DOHH2 (cell line): ENCODE measurements around the gene HADHA.
A peak's percentile ranks its signal among the peaks of the same experiment; 100 is the strongest.

Experiments used
- H3F3A ChIP-seq: fragments of 200-600 bp; sonication (generic), shearing (Covaris generic); 2 replicates; pipeline ENCODE4 v1.6.0; 2016; ENCODE audit warnings: antibody characterized with exemption, mild to moderate bottlenecking; ENCODE audit not compliant: control insufficient read depth, insufficient read depth
- H3K27ac ChIP-seq: fragments of 200-600 bp; sonication (generic); 2 replicates; pipeline ENCODE4 v1.5.1; 2014; ENCODE audit warnings: low read depth, mild to moderate bottlenecking, low read length, moderate library complexity
- H3K27me3 ChIP-seq: fragments of 200-600 bp; sonication (generic); 2 replicates; pipeline ENCODE4 v1.6.1; 2014; ENCODE audit warnings: mild to moderate bottlenecking, low read length, mixed read lengths; ENCODE audit not compliant: control insufficient read depth
- H3K36me3 ChIP-seq: fragments of 200-600 bp; sonication (generic); 2 replicates; pipeline ENCODE4 v1.6.1; 2014; ENCODE audit warnings: mild to moderate bottlenecking, low read length, moderate library complexity, mixed read lengths; ENCODE audit not compliant: control insufficient read depth
- H3K4me1 ChIP-seq: fragments of 200-600 bp; sonication (generic); 2 replicates; pipeline ENCODE4 v1.6.1; 2014; ENCODE audit warnings: mild to moderate bottlenecking, low read length, mixed read lengths; ENCODE audit not compliant: control insufficient read depth
- H3K4me2 ChIP-seq: fragments of 200-600 bp; sonication (generic); 2 replicates; pipeline ENCODE4 v1.6.0; 2014; ENCODE audit warnings: mild to moderate bottlenecking, low read length, moderate library complexity
- H3K4me3 ChIP-seq: fragments of 200-600 bp; sonication (generic); 2 replicates; pipeline ENCODE4 v1.5.1; 2014; ENCODE audit warnings: mild to moderate bottlenecking, low read length, mixed read lengths
- H3K79me2 ChIP-seq: fragments of 200-600 bp; sonication (generic); 2 replicates; pipeline ENCODE4 v1.6.1; 2014; ENCODE audit warnings: mild to moderate bottlenecking, low read length, mixed read lengths; ENCODE audit not compliant: control insufficient read depth
- H3K9me2 ChIP-seq: fragments of 200-600 bp; sonication (generic); replicated peaks from 2 replicates; pipeline ENCODE4 v1.6.1; 2014; ENCODE audit warnings: mild to moderate bottlenecking, low read length, mixed read lengths; ENCODE audit not compliant: control insufficient read depth
- H3K9me3 ChIP-seq: fragments of 200-600 bp; sonication (generic); 2 replicates; pipeline ENCODE4 v1.6.1; 2014; ENCODE audit warnings: antibody characterized with exemption, low read length, mixed read lengths; ENCODE audit not compliant: control insufficient read depth, insufficient read depth
- H4K20me1 ChIP-seq: fragments of 200-600 bp; sonication (generic); 2 replicates; pipeline ENCODE4 v1.6.0; 2014; ENCODE audit warnings: low read depth, mild to moderate bottlenecking, antibody characterized with exemption, low read length, moderate library complexity; ENCODE audit not compliant: control insufficient read depth, insufficient read depth
- CTCF ChIP-seq: fragments of 200-600 bp; sonication (generic); IDR thresholded peaks from one replicate; pipeline ENCODE4 v1.5.1; 2014; ENCODE audit warnings: antibody characterized with exemption, mild to moderate bottlenecking, low read depth, low read length; ENCODE audit not compliant: poor library complexity, severe bottlenecking
- EZH2phosphoT487 ChIP-seq: fragments of 200-600 bp; sonication (generic); IDR thresholded peaks from 2 replicates; pipeline ENCODE4 v1.6.1; 2017; ENCODE audit warnings: borderline replicate concordance, mild to moderate bottlenecking, antibody characterized with exemption, low read length, moderate library complexity, mixed read lengths

HADHA gene

GRCh38 chr2:26184555-26185303, 59.7 kb downstream of the HADHA start:
- H3K4me1 ChIP-seq = 0 out of 2 replicates have a peak, but pooled peaks cover 3% of the 10 kb centered on the region
- H3K79me2 ChIP-seq = no peaks in the 10 kb centered on the region
- H3F3A ChIP-seq = no peaks in the 10 kb centered on the region
- TF ChIP-seq CTCF = no peak
- no peak for TF ChIP-seq EZH2phosphoT487
- peak overlapping the region; percentile 67 for H3K4me3 ChIP-seq
- peak overlapping the region; percentile 64 for H3K4me2 ChIP-seq
- no peaks in the 10 kb centered on the region for H3K9me2 ChIP-seq
- H4K20me1 ChIP-seq = no peaks in the 10 kb centered on the region
- H3K27me3 ChIP-seq = peaks cover 4% of the 10 kb centered on the region
- H3K9me3 ChIP-seq = no peaks in the 10 kb centered on the region
- no peak overlapping the region for H3K27ac ChIP-seq
- no peaks in the 10 kb centered on the region for H3K36me3 ChIP-seq

GRCh38 chr2:26184121-26184520, 60.3 kb downstream of the HADHA start:
- no peaks in the 10 kb centered on the region for H3F3A ChIP-seq
- no peaks in the 10 kb centered on the region for H3K9me3 ChIP-seq
- H3K4me3 ChIP-seq = peak overlapping the region; percentile 47
- no peaks in the 10 kb centered on the region for H3K79me2 ChIP-seq
- no peaks in the 10 kb centered on the region for H3K9me2 ChIP-seq
- no peak overlapping the region for H3K27ac ChIP-seq
- H3K4me2 ChIP-seq = peak overlapping the region; percentile 64
- H3K36me3 ChIP-seq = no peaks in the 10 kb centered on the region
- H3K4me1 ChIP-seq = peaks cover 8% of the 10 kb centered on the region
- TF ChIP-seq EZH2phosphoT487 = no peak
- no peak for TF ChIP-seq CTCF
- no peaks in the 10 kb centered on the region for H4K20me1 ChIP-seq
- peaks cover 10% of the 10 kb centered on the region for H3K27me3 ChIP-seq

GRCh38 chr2:26182887-26183630, 61.4 kb downstream of the HADHA start:
- Histone ChIP-seq H3K9me2 (no peaks in the 10 kb centered on the region), H3K4me3 (no peak overlapping the region), H3K4me2 (no peak overlapping the region), H3K36me3 (no peaks in the 10 kb centered on the region), H3K9me3 (no peaks in the 10 kb centered on the region), H3K27ac (no peak overlapping the region), H3K79me2 (no peaks in the 10 kb centered on the region), H3F3A (no peaks in the 10 kb centered on the region), H4K20me1 (no peaks in the 10 kb centered on the region), H3K27me3 (peaks cover 15% of the 10 kb centered on the region), H3K4me1 (peaks cover 11% of the 10 kb centered on the region)
- TF ChIP-seq EZH2phosphoT487 (no peak), CTCF (no peak)
